Testis (tissue), 2 donors: Measurements from ENCODE around the gene PTPRN2.

Source experiments
- CTCF ChIP-seq, 3 experiments: fragments of 450-650 bp in 2 of 3; fragments of 200-600 bp in 1 of 3; sonication (generic) in 1 of 3; IDR thresholded peaks; one replicate each; pipeline ENCODE4 v1.5.1; 2016 to 2019; ENCODE audit warnings: antibody characterized with exemption in 3 of 3, mild to moderate bottlenecking in 2 of 3, moderate library complexity in 1 of 3
- POLR2A ChIP-seq: fragments of 450-650 bp; IDR thresholded peaks from one replicate; pipeline ENCODE4 v1.6.1; 2017; ENCODE audit warnings: antibody characterized with exemption, mild to moderate bottlenecking, moderate library complexity

GRCh38 chr7:157557263-157557662 lies 1030.4 kb downstream of the PTPRN2 start:
- TF ChIP-seq CTCF (IDR thresholded peaks at IDR 0.05) (no peak), POLR2A (no peak)
